Hematopoietic multipotent progenitor cell (in vitro differentiated cells): ENCODE measurements around the gene IFIT1. TPM values are rescaled to one million over a fixed set of nuclear protein-coding genes. Genes with fewer than 3 reads are reported as not detected.
"Not testable (repeated sequence)": the region's sequence is repeated elsewhere in the genome, so short reads cannot be mapped to it uniquely, and the experiment has no call there.

Source experiments
- DNase-seq, 3 donors: peaks; one replicate each; pipeline ENCODE4 v3.0.0-alpha.2; 2011 to 2015; ENCODE audit warnings: low read depth in 2 of 3, low spot score in 2 of 3
- total RNA-seq: library from RNA; depleted of rRNA; stranded (reverse); fragments of >200 nt; gene quantifications from one replicate; pipeline ENCODE4 v1.2.3, GENCODE V29; 2012

Gene IFIT1
- total RNA-seq, 1 donor = 4.6 TPM

GRCh38 chr10:89426230-89426868 lies 33.9 kb downstream of the IFIT1 start:
- DNase-seq = peak in 2 of 3 donors; percentile 33 to 66

GRCh38 chr10:89427629-89428028 lies 35.2 kb downstream of the IFIT1 start:
- DNase-seq = no peak

- DNase-seq = no peak
Observed at GRCh38 chr10:89428877-89429276, 36.5 kb downstream of the IFIT1 start.

GRCh38 chr10:89431977-89432376 lies 39.6 kb downstream of the IFIT1 start:
- no peak for DNase-seq

GRCh38 chr10:89438525-89438924 lies 46.1 kb downstream of the IFIT1 start:
- DNase-seq = no peak

- DNase-seq = no peak
Observed at GRCh38 chr10:89440226-89441009, 48.0 kb downstream of the IFIT1 start.

- no peak for DNase-seq
Observed at GRCh38 chr10:89442289-89442688, 49.9 kb downstream of the IFIT1 start.

GRCh38 chr10:89444819-89445218 lies 52.4 kb downstream of the IFIT1 start:
- DNase-seq = not testable (repeated sequence)

- DNase-seq = no peak
Observed at GRCh38 chr10:89450901-89451300, 58.5 kb downstream of the IFIT1 start.

- no peak for DNase-seq
Observed at GRCh38 chr10:89452193-89452592, 59.8 kb downstream of the IFIT1 start.

- no peak for DNase-seq
Observed at GRCh38 chr10:89454561-89455347, 62.3 kb downstream of the IFIT1 start.

Other genes starting within 250 kb of the IFIT1 start
- not detected for gene CH25H, start 185.3 kb upstream of the IFIT1 start, total RNA-seq
- 37.2 TPM for gene LIPA, start 140.8 kb upstream of the IFIT1 start, total RNA-seq
- 3.0 TPM for gene IFIT2, start 90.6 kb upstream of the IFIT1 start, total RNA-seq
- 11.6 TPM for gene IFIT3, start 64.6 kb upstream of the IFIT1 start, total RNA-seq
- gene IFIT1B, start 14.6 kb upstream of the IFIT1 start, total RNA-seq = under 0.01 TPM
- gene IFIT5, start 21.9 kb downstream of the IFIT1 start, total RNA-seq = 9.2 TPM
- not detected for gene SLC16A12, start 143.0 kb downstream of the IFIT1 start, total RNA-seq